HCT116 (cell line): ENCODE results near the gene STK24. TPM values are rescaled to one million over a fixed set of nuclear protein-coding genes. Genes with fewer than 3 reads are reported as not detected.

ENCODE experiments used
- ATAC-seq: fragments of 200-7000 bp; cut with Tn5 transposase; 2 replicates; pipeline ENCODE4 v1.9.1; 2020; ENCODE audit warnings: mild to moderate bottlenecking, moderate library complexity
- BruUV-seq: library from RNA; stranded (reverse); fragments of 400-500 nt; replicated peaks from 2 replicates; lab custom pipeline; 2021; lab: Mats Ljungman, UMichigan
- CTCF ChIA-PET: fragments of 300-600 bp; sonication (Branson Sonifier 250); formaldehyde crosslinking; loops from one replicate; lab custom pipeline; 2021; ENCODE audit warnings: antibody characterized with exemption; lab: Charles Lee
- POLR2A ChIA-PET: fragments of 300-600, 350-600 bp; sonication (Branson Sonifier 250); formaldehyde crosslinking; loops from one replicate; lab custom pipeline; 2021; ENCODE audit warnings: antibody characterized with exemption; lab: Charles Lee
- RAD21 ChIA-PET, 2 experiments: fragments of 300-600 bp; sonication (Branson Sonifier 250); formaldehyde crosslinking; loops; one replicate each; lab custom pipeline; 2023; ENCODE audit warnings: low total read pairs in 2 of 2; ENCODE audit not compliant: uncharacterized antibody in 2 of 2, unreplicated experiment in 2 of 2, low non-redundant PET in 1 of 2; lab: Charles Lee
- DNase-seq: peaks from one replicate; pipeline ENCODE4 v3.0.0-alpha.2; 2010; ENCODE audit warnings: low read depth, low spot score
- H2AFZ ChIP-seq: fragments of 200-600 bp; shearing (Covaris generic), sonication (generic); 2 replicates; pipeline ENCODE4 v1.6.1; 2017; ENCODE audit warnings: low read depth, mixed run types, mixed read lengths, antibody characterized with exemption, low read length; ENCODE audit not compliant: poor library complexity, severe bottlenecking
- H3K27ac ChIP-seq: 2 replicates; pipeline ENCODE4 v1.5.1; 2012; ENCODE audit warnings: low read depth, low read length
- H3K27me3 ChIP-seq: fragments of 200-600 bp; sonication (generic); 2 replicates; pipeline ENCODE4 v1.6.1; 2016; ENCODE audit warnings: mixed run types, low read length, mixed read lengths; ENCODE audit not compliant: insufficient read depth
- H3K36me3 ChIP-seq, 2 experiments: fragments of 200-500 bp in 1 of 2; fragments of 200-600 bp in 1 of 2; sonication (Bioruptor generic) in 1 of 2; sonication (generic) in 1 of 2; 2 replicates each; pipeline versions ENCODE4 v1.5.1 to v1.6.1; 2014 to 2016; ENCODE audit warnings: low read length in 2 of 2, inconsistent platforms in 1 of 2, mixed read lengths in 1 of 2, mixed run types in 1 of 2; ENCODE audit not compliant: insufficient read depth in 2 of 2, control insufficient read depth in 1 of 2
- H3K4me1 ChIP-seq, 2 experiments: fragments of 200-600 bp in 1 of 2; sonication (generic) in 1 of 2; 2 replicates each; pipeline versions ENCODE4 v1.5.1 to v1.6.1; 2012 to 2017; ENCODE audit warnings: low read length in 2 of 2, inconsistent platforms in 1 of 2, mild to moderate bottlenecking in 1 of 2, mixed read lengths in 1 of 2, mixed run types in 1 of 2, moderate library complexity in 1 of 2; ENCODE audit not compliant: insufficient read depth in 2 of 2, control insufficient read depth in 1 of 2
- H3K4me2 ChIP-seq: fragments of 200-600 bp; sonication (generic); 2 replicates; pipeline ENCODE4 v1.6.1; 2017; ENCODE audit warnings: mixed run types, low read length, mixed read lengths
- H3K4me3 ChIP-seq, 2 experiments: fragments of 200-600 bp in 1 of 2; sonication (generic) in 1 of 2; replicated peaks in 1 of 2; 2 replicates each; pipeline ENCODE4 v1.5.1; 2011 to 2016; ENCODE audit warnings: low read length in 2 of 2, control low read depth in 1 of 2, low read depth in 1 of 2, mild to moderate bottlenecking in 1 of 2, mixed read lengths in 1 of 2, mixed run types in 1 of 2
- H3K79me2 ChIP-seq: fragments of 200-600 bp; sonication (generic); 2 replicates; pipeline ENCODE4 v1.6.1; 2017; ENCODE audit warnings: mild to moderate bottlenecking, mixed run types, low read length, moderate library complexity, mixed read lengths; ENCODE audit not compliant: insufficient read depth
- H3K9ac ChIP-seq: fragments of 200-600 bp; sonication (generic); 2 replicates; pipeline ENCODE4 v1.6.1; 2016; ENCODE audit warnings: low read length, mixed read lengths
- H3K9me2 ChIP-seq: fragments of 200-600 bp; sonication (generic), shearing (Covaris generic); 2 replicates; pipeline ENCODE4 v1.6.1; 2017; ENCODE audit warnings: mixed run types, mild to moderate bottlenecking, moderate library complexity; ENCODE audit not compliant: insufficient read depth
- H3K9me3 ChIP-seq, 2 experiments: fragments of 200-500 bp in 1 of 2; fragments of 200-600 bp in 1 of 2; sonication (Bioruptor generic) in 1 of 2; sonication (generic) in 1 of 2; 2 replicates each; pipeline ENCODE4 v1.6.1; 2014 to 2017; ENCODE audit warnings: low read length in 2 of 2, mixed read lengths in 2 of 2, inconsistent platforms in 1 of 2, low read depth in 1 of 2, mild to moderate bottlenecking in 1 of 2, mixed run types in 1 of 2, moderate library complexity in 1 of 2; ENCODE audit not compliant: control insufficient read depth in 1 of 2, insufficient read depth in 1 of 2
- H4K20me1 ChIP-seq: fragments of 200-600 bp; sonication (generic), shearing (Covaris generic); 2 replicates; pipeline ENCODE4 v1.6.1; 2017; ENCODE audit warnings: mixed run types, mild to moderate bottlenecking, moderate library complexity; ENCODE audit not compliant: insufficient read depth
- CBX3 ChIP-seq: IDR thresholded peaks from 2 replicates; pipeline ENCODE4 v1.6.1; 2012; ENCODE audit warnings: low read depth
- CEBPB ChIP-seq: IDR thresholded peaks from 2 replicates; pipeline ENCODE4 v1.6.1; 2012; ENCODE audit warnings: low read depth
- ELF1 ChIP-seq: IDR thresholded peaks from 2 replicates; pipeline ENCODE4 v1.6.1; 2012; ENCODE audit warnings: low read depth, borderline replicate concordance
- JUND ChIP-seq: IDR thresholded peaks from 2 replicates; pipeline ENCODE4 v1.6.1; 2012
- POLR2A ChIP-seq: IDR thresholded peaks from 2 replicates; pipeline ENCODE4 v1.7.0; 2011; ENCODE audit warnings: borderline replicate concordance; ENCODE audit not compliant: insufficient read depth, insufficient read length; ENCODE audit errors: extremely low read depth
- intact Hi-C: fragments of 100-400 bp; cut with micrococcal nuclease; formaldehyde crosslinking; loops from 2 replicates; pipeline ENCODE4 v1.10.0; 2022
- total RNA-seq: library from RNA; stranded (reverse); gene quantifications from one replicate; pipeline ENCODE4 v1.2.1, GENCODE V29; 2021; ENCODE audit not compliant: unreplicated experiment
- TF ChIP-seq, protein P1 (sequence below): IDR thresholded peaks from 2 replicates; pipeline ENCODE4 v1.6.1; 2012
- TF ChIP-seq, protein P2 (sequence below): IDR thresholded peaks from 2 replicates; pipeline ENCODE4 v1.6.1; 2012; ENCODE audit warnings: low read depth

STK24 gene
- total RNA-seq, 1 experiment from 2014 or later: 137 TPM

DNA sequence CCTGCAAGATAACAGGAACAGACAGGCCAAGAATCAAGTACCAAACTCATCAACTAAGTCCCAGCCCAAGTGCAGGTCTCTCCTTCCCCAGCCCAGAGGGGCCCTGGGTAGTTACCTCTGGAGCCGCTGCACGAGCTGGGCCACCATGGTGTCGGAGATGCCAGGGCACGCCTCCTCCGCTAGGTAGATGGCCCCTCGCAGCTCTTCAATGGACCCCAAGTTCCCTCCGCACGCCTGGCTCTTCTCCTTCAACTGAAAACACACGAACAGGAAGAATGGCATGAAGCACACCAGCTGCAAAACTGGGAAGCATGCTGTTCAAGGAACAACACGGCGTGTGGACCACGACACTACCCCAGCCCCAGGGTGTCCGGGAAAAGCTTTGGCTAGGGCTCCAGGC, 119.9 kb downstream of the STK24 start:
- Histone ChIP-seq H3K4me3 (no peak overlapping the region), H3K9ac (no peak overlapping the region), H3K27ac (no peak overlapping the region), H3K4me2 (no peak overlapping the region), H3K4me1 (no peaks in the 10 kb centered on the region), H3K27me3 (no peaks in the 10 kb centered on the region), H3K9me3 (no peaks in the 10 kb centered on the region), H3K36me3 (peaks cover 32 to 34% of the 10 kb centered on the region in 2 experiments; a peak in 3 of 4 replicates), H3K79me2 (peaks cover 18% of the 10 kb centered on the region; the same call in 1 of the 2 replicates), H3K9me2 (no peaks in the 10 kb centered on the region), H2AFZ (no peak overlapping the region), H4K20me1 (no peaks in the 10 kb centered on the region)
- ChIA-PET POLR2A (interaction anchor here (1.7 kb wide), 1 partner anchor 27 kb away, joined by 3 read pairs; no protein-coding TSS in a partner anchor), CTCF (no interaction called here), RAD21 (no interaction called here)
- intact Hi-C loops: no loop called here
- TF ChIP-seq JUND (no peak), POLR2A (no peak), CBX3 (no peak), ELF1 (no peak), CEBPB (no peak)
- TF ChIP-seq, protein P1, sequence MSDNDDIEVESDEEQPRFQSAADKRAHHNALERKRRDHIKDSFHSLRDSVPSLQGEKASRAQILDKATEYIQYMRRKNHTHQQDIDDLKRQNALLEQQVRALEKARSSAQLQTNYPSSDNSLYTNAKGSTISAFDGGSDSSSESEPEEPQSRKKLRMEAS: no peak
- TF ChIP-seq, protein P2, sequence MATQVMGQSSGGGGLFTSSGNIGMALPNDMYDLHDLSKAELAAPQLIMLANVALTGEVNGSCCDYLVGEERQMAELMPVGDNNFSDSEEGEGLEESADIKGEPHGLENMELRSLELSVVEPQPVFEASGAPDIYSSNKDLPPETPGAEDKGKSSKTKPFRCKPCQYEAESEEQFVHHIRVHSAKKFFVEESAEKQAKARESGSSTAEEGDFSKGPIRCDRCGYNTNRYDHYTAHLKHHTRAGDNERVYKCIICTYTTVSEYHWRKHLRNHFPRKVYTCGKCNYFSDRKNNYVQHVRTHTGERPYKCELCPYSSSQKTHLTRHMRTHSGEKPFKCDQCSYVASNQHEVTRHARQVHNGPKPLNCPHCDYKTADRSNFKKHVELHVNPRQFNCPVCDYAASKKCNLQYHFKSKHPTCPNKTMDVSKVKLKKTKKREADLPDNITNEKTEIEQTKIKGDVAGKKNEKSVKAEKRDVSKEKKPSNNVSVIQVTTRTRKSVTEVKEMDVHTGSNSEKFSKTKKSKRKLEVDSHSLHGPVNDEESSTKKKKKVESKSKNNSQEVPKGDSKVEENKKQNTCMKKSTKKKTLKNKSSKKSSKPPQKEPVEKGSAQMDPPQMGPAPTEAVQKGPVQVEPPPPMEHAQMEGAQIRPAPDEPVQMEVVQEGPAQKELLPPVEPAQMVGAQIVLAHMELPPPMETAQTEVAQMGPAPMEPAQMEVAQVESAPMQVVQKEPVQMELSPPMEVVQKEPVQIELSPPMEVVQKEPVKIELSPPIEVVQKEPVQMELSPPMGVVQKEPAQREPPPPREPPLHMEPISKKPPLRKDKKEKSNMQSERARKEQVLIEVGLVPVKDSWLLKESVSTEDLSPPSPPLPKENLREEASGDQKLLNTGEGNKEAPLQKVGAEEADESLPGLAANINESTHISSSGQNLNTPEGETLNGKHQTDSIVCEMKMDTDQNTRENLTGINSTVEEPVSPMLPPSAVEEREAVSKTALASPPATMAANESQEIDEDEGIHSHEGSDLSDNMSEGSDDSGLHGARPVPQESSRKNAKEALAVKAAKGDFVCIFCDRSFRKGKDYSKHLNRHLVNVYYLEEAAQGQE: no peak
- ATAC-seq: no peak
- no peak for DNase-seq
- no TSS peak for BruUV-seq
